ENCODE data around the gene GJE1.

The GJE1 gene

GRCh38 chr6:142183351-142183750 is 50.6 kb downstream of the GJE1 start:
- no peaks in the 10 kb centered on the region for H3K79me2 ChIP-seq (ENCODE audit: insufficient read depth, low read depth)
- no peaks in the 10 kb centered on the region for H3K27me3 ChIP-seq (ENCODE audit: insufficient read depth, low read depth)
- no peaks in the 10 kb centered on the region for H3K36me3 ChIP-seq (ENCODE audit: insufficient read depth)
- no peak overlapping the region for H3K9ac ChIP-seq
- H3K27ac ChIP-seq = no peak overlapping the region
- H3K4me2 ChIP-seq = no peak overlapping the region
- H2AFZ ChIP-seq (ENCODE audit: low read depth) = no peak overlapping the region
- no peaks in the 10 kb centered on the region for H4K20me1 ChIP-seq (ENCODE audit: insufficient read depth)
- no peak overlapping the region for H3K4me3 ChIP-seq (IDR thresholded peaks at IDR 0.05; ENCODE audit: insufficient read depth, low read depth, low read length)
- TF ChIP-seq CTCF (conservative IDR thresholded peaks at IDR 0.05; ENCODE audit: low read depth, low read length) = no peak
- H3K4me1 ChIP-seq (ENCODE audit: low read depth, poor library complexity, severe bottlenecking) = no peaks in the 10 kb centered on the region

DNA sequence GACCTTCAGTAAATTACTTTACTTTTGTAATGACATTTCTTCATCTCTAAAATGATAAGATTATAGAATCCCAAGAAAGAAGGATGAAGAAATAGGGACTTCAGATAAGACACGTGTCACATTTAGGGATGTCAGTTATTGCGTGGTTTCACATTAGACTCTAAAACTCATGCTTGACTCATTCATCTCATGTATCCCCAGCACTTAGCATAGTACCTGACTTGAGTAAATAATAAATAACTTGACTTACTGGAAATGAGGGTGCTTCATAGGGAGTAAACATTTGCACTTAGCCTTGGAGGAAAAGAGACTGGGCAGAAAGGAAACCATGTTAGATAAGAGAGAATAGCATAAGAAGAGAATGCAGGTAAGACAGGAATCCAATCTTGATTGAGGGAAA is 51.6 kb downstream of the GJE1 start:
- H3K4me1 ChIP-seq (ENCODE audit: low read depth, poor library complexity, severe bottlenecking) = no peaks in the 10 kb centered on the region
- no peak overlapping the region for H2AFZ ChIP-seq (ENCODE audit: low read depth)
- H3K79me2 ChIP-seq (ENCODE audit: insufficient read depth, low read depth) = no peaks in the 10 kb centered on the region
- no peaks in the 10 kb centered on the region for H3K36me3 ChIP-seq (ENCODE audit: insufficient read depth)
- no peak overlapping the region for H3K4me3 ChIP-seq (IDR thresholded peaks at IDR 0.05; ENCODE audit: insufficient read depth, low read depth, low read length)
- no peak for TF ChIP-seq CTCF (conservative IDR thresholded peaks at IDR 0.05; ENCODE audit: low read depth, low read length)
- H3K27ac ChIP-seq = no peak overlapping the region
- no peaks in the 10 kb centered on the region for H3K27me3 ChIP-seq (ENCODE audit: insufficient read depth, low read depth)
- no peak overlapping the region for H3K9ac ChIP-seq
- H4K20me1 ChIP-seq (ENCODE audit: insufficient read depth) = no peaks in the 10 kb centered on the region
- no peak overlapping the region for H3K4me2 ChIP-seq

All from KMS-11 (cell line).